ENCODE measurements around the gene FAF1.
A peak's percentile ranks its signal among the peaks of the same experiment; 100 is the strongest.

Gene FAF1

DNA sequence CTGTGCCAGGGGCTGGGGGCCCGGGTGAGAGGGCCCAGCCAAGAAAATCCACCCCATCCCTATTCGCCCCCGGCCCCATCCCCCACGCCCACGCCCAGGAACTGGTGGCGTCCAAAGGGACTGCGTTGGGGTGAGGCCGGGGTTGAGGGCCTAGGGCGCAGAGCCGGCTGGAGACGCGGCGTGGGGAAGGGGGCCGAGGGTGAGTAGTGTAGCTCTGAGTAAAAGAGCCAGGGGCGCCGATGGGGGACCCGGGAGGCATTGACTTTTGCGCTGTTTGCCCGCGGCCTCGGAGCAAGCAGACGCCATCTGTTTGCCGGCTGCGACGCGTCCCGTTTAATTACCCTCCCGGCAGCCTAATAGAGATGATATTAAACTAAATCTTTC is 533.4 kb downstream of the FAF1 start:
- no peak for DNase-seq (ENCODE audit: low spot score)

DNA sequence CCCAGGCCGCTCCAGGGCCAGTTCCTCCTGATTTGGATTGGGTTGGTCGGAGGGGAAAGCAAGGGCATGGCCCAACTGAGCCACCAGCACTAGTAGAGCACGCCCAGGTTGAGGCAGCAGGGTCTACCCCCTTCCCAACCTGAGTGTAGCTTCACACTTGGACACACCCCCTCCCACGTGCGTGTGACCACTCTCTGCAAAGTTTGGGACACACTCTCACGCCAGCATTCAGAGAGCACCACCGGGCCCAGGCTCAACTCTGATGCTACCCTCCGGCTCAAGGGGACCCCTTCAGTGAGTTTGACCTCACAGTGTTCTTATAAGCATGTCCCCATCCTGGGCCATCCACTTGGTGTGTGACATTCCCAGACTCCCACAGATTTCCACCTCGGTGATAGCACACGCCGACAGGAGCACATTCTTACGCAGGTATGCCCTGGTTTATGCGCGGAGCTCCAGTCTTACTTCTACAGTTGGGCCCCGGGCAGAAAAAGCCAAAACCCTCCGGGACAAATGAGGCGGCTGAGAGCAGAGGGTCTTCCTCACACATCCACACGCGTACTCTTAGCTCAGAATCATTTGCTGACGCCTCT is 533.9 kb downstream of the FAF1 start:
- no peak for DNase-seq (ENCODE audit: low spot score)

DNA sequence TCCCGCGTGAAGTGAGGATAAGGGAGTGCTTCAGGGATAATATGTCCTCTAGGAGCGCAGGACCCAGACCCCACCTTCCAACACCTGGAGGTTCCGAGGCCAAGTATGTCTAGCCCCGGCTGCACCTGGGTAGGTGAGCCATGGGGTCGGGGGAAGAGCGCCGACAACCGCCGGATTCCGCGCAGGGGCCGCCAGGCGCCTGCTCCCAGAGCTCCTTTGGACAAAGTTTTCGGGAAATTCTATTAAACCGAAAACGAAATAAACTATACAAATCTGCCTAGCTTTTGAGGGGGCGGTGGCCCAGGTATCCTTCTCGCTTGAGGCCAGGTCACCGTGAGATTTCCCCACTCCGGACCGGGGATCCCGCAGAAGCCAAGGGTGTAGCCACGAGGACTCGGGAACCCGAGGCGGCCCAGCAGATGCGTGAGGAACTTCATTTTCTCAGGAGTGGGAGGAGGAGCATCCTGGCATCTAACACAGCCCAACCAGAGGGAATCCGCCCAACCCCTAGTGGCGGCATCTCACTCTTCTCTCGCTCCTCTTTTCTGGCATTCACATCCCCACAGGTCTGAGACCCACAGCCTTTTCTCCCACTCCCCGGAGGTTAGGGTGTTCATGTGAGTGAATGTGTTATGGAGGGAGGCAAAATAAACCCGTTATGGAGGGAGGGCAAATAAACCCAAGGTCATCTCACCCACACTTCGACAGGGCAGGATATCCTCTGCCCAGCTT is 534.5 kb downstream of the FAF1 start:
- no peak for DNase-seq (ENCODE audit: low spot score)

DNA sequence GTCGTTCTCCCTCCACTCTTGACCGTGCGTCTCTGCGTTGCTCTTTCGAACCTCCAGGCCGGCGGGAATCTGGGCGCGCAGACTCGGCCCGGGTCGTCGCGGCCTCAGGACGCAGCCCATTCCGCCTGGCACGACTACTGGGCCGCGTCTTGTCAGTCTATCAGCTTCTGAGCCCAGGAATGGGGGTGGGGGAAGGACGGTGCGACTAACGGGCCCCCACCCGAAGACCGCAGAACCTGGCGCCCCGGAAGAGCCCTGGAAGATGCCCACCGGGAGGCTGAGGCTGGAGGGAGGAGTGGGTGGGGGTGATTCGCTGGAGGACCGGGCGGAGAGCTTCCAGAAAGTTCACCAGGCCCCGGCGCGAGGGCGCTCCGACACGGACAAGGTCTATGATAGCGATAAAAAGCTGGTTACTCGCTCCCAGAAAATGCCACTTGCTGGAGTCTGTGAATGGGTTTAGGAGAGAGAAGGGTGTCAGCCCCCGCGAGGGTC is 535.1 kb downstream of the FAF1 start:
- no peak for DNase-seq (ENCODE audit: low spot score)

DNA sequence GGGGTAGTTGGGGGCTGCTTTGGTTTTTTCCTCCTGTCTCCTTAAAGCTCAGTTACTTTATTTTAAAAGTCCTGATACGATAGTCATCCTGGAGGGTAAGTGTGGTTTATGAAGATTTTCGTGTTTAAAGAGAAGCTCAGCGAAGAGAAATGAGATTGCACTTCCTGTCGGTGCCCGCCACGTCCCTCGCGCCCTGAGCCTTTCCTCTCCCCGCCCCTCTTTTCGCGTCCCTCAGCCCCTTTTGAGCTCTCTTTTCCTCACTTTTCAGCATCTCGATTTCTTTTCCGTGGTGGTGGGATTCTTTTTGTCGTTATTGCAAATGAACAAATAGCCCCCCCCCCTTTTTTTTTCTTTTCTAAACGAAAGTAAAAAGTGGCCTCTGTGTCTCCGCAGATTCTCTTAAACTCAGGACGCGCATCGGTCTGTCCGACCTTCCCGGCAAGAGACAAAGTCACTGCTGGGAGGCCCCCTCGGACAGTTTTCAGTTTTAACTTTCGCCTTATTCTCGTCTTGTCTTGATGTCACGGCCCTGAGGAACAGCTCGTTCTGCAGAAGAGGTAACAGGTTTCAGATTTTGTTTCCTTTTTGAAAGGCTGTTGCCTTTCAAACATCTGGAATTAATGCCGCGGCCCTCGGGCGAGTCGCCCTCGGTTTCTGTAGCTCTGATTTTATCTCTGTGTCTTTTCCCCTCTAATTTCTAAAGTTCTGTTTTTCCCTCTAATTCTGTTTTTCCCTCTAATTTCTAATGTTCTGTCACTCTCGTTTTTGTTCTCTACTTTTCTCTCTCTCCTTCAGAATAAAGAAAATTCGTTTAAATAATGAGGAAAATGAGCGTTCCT is 535.8 kb downstream of the FAF1 start:
- peak; percentile 17 for DNase-seq (ENCODE audit: low spot score)

DNA sequence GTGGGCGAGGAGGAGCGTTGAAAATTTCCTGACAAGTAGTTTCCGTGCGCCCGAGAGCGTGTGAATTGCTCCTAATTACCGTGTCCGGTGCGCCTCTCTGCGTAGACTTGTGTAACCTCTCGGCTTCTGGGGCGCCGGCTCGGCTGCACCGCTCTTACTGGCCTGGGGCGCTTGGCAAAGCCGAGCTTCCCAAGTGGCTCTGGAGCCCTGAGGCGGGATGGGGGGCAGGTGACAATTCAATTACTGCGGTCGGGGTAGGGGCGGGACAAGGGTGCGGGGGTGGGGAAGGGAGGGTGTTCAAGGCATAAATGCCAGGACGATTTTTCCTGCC is 536.4 kb downstream of the FAF1 start:
- DNase-seq (ENCODE audit: low spot score) = no peak

DNA sequence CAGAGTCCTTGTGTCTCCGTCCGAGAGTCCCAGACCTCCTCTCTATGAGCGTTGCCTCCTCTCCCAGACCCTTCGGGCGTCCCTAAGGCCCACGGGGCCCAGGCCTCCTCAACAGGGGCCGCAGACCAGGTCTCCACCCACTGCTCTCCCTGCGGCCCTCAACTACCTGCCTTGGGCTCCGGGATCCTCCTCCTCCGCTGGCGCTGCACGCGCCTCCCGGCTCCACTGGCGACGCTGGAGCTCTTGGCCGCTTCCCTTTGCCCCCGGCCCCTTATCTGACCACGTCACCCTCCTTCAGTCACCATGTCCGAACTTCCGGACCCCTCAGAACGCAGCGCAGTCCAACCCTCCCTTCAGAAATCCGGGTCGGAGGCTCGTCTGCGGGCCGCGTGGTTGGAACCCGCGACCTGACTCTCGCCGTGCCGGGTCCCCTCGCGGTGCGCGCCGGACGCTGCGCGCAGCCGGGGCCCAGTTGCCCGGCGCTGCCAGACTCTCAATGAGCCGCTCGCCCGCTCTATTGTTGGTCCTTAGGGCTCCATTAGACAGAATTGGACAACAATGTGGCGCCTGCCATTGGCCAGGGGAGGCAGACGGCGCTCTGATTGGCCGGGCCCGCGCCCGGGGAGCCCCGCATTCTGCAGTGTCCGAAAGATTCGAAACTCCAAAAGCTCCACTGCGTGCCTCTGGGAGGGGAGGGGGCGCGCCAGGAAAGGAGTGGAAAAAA is 537.0 kb downstream of the FAF1 start, which contains the start of gene DMRTA2:
TSS of gene DMRTA2 (minus strand) at position 498 of the 724 bp plus-strand sequence. CDS start 1,907 bp downstream, outside the sequence.
- no peak for DNase-seq (ENCODE audit: low spot score)

DNA sequence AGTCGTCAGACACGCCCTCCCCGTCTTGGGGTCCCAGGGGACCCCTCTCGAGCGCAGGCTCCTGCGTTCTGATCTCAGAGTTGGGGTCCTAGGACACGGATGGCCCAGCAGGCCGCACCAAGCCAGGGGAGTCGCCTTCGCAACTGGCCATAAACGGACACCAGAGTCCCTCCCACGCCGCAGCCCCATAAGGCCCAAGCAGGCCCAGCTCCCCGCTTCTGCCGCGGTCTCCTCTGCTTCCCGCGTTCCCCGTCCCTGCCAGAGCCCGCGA is 537.5 kb downstream of the FAF1 start:
- DNase-seq (ENCODE audit: low spot score) = no peak

DNA sequence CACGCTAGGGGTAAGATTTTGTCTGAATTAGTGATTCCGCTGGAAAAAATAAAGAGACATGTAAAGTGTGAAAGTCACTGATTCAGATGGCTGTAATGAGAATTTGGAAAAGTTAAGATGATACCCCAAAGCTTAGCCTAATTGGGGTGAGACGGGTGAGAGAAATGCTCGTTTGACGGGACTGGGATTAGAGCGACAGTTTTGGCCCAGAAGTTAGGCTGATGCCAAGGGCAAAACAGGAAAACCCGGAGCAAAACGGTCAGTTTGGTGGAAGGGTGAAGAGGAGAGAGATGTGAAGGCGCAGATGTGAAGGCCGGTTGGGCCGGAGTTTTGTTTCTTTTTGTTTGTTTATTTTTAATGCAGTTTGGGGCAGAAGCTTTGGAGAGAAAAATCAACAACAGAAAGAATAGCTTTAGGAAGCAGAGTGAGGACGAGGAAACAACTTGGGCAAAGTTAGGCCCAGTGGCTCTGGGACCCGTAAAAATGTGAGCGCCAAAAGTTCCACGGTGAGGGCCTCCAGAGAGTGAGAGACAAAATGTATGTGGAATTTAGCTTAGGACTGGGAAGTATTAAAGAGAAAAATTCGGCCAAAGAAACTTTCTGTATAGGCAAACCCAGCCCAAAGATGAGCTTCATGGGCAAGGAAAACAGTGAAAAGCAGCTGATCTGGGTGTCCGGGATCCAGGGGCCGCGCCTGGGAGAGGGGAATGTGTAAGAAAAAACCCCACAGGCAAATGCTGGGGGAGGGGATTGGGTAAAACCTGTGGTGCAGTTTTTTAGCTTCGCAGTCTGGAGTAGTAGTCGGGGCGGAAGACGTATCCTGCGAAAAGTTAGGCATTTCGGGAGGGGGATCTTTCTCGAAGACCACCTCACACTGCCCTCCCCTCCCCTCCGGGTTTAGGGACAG is 538.0 kb downstream of the FAF1 start:
- DNase-seq (ENCODE audit: low spot score) = no peak

DNA sequence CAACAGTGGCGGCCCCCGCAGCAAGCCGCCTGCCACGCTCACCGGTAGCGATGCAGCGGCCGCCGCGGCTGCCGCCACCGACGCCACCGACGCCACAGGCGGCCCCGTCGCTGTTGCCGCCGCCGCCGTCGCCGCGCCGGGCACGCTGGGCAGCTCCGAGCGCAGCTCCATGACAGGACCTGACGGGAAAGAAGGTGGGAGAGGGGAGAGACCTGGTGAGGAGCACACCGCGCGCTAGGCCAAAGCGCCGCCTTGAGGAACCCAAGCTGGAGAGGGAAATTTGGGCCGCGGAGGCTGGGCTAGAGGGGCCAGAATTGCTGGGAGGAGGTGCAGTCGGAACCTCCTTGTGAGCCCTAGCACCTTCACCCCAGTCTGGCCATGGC is 538.7 kb downstream of the FAF1 start:
- DNase-seq (ENCODE audit: low spot score) = no peak

DNA sequence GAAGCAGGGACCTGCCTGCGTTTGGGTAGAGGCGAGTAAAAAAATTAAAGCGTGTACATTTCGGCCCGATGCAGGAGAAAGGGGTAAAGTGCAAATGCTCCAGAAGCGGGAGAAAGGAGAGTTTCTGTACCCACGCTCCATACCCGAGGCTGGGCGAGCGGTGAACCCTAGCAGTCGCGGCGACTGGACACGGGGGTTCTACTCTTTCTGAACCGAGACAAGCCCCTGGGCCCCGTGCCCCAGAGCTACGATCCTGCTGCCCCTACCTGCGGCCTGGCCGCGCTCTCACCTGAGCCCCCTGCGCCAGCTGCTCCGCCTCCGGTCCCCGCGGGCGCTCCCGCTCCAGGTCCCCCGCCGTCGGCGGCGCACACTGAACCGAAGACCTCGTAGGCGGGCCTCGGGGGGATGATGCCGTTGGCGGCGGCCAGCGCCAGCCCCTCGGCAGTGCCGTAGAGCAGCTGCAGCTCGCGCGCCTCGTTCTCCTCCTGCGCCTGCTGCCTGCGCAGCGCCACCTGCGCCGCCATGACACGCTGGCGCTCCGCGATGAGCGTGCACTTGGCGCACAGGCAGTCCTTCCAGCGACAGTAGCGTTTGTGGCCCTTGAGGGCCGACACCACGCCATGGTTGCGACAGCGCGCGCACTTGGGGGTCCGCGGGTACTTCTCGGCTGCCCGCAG is 539.2 kb downstream of the FAF1 start:
- peak; percentile 17 for DNase-seq (ENCODE audit: low spot score)

DNA sequence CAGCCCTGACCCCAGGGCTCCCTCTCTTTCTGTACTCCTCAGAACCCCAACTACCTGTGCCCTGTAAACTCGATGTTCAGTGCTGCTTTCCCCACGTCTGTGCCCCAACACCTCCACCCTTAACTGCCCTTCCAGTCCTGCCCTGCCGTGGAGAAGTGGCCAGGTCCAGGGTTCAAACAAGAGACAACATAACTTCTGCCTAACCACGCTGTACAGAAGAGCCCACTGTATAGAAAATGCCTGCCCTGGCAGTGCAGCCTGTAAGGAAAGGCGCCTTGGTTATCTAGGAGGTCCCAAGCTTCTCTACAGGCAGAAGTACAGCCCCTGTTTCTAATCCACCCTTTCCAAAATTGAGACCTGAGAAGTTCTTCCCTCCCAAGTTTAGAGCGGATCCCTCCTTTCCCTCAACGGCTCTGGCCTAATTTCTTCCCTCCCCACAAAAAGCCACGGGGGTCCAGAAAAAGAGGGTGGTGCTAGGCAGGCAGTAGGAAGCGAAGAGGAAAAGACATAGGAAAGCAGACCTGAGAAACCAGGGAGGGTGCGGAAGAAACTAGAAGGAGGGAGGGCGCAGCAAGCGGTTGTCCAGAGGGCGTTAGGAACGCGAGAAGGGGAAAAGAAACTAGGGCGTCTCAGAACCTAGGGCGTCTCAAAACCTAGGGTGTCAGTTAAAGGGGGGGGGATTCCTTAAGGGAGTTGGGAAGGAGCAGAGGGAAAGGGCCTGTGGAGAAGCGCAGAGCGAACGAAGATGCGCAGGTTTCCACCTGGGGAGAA is 540.0 kb downstream of the FAF1 start:
- DNase-seq (ENCODE audit: low spot score) = no peak

DNA sequence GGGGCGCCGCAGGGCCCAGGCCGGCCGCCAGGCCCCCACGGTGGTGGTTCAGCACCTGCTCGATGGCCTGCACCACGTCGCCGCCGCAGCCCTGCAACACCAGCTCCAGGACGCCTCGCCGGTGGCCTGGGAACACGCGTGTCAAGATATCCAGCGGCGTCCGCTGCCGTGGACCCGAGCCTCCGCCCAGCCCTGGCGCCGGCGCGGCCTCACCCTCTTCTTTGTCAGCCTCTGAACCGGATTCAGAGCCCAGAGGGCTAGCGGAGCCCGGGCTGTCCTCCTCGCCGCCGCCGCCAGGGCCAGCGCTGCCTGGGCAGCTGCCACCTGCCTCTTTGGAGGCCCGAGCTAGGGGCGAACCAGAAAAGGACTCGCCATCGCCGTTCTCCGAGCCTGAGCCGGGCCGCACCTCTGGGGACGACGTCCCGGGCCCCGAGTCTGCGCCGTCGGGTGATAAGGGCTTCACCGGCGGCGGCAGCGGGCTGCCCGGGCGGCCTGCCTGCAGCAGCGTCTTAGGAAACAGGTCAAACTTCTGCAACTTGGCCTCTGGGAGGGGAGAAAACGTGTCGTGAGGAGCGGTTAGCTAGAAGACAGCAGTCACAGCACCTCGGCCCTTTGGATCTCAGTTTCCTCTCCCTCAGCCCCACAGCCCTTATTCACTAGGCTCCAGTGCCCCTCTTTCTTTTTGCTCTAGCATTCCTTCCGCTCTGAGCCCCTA is 540.7 kb downstream of the FAF1 start:
- DNase-seq (ENCODE audit: low spot score) = no peak

DNA sequence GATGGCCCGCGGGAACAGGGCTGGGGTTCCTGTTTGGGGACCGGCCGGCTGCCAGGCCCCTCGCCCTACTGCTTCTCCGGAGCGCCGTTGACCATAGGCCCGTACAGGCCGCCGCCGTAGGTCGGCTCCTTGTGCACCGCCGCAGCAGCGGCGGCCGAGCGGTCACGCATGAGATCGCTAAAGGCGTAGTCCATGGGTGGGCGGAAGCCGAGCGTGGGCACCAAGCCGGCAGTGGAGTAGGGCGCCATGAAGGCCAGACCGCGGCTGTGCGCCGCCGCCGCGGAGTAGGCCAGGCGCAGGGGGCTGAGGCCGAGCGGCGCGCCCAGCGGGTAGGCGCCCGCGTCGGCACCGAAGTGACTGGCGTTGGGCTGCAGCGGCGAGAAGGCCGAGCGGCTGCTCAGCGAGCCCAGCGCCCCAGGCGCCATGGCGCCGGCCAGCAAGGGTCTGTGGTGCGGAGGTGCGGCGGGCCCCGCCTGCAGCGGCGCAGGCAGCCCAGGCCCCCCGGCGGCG is 541.4 kb downstream of the FAF1 start:
- DNase-seq (ENCODE audit: low spot score) = no peak

DNA sequence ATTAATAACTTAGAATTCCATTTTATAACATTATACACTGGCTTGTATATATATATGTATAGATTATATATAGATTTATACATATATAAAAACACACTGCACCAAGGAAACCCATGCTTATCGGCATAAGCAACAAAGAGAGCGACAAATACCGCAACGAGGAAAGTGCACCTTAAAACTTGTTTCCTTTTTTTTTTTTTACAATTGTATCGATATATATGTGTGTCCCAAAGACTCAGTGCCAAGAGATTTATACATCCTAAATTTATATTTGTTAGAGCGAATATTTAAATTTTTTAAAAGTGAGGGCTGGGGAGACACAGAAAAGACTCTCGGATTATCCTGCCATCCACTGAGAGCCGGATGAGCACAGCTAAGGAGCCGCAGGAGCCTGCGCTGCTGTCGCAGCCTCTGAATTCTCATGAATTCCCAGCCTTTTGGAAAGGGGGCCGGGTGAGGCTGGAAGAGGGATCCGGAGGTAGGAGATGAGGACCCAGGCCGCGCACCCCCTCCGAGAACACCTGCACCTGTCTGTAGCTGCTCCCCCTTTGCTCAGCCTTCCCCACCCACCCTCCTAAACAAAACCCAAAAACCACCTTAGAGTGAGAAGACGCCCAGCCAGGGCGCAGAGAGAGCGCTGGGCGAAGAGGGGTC is 542.0 kb downstream of the FAF1 start:
- no peak for DNase-seq (ENCODE audit: low spot score)

DNA sequence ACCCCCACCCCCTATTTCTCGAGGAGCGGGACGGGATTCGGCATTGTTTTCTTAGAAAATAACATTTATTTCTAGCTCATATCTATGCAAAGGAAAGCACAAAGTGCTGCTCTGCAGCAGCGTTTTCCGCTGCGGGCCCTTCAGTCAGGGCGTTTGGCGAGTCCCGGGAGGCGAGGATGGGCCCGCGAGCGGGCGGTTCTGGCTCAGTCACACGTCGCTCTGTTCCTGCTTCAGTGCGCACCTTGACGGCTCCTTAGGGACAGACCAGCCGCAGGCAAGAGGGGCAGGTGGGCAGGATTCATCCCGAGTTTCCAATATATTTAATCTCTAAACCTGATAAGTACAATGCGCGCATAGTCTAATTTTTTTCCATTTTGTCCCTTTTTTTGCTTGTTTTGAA is 542.6 kb downstream of the FAF1 start:
- DNase-seq (ENCODE audit: low spot score) = no peak

DNA sequence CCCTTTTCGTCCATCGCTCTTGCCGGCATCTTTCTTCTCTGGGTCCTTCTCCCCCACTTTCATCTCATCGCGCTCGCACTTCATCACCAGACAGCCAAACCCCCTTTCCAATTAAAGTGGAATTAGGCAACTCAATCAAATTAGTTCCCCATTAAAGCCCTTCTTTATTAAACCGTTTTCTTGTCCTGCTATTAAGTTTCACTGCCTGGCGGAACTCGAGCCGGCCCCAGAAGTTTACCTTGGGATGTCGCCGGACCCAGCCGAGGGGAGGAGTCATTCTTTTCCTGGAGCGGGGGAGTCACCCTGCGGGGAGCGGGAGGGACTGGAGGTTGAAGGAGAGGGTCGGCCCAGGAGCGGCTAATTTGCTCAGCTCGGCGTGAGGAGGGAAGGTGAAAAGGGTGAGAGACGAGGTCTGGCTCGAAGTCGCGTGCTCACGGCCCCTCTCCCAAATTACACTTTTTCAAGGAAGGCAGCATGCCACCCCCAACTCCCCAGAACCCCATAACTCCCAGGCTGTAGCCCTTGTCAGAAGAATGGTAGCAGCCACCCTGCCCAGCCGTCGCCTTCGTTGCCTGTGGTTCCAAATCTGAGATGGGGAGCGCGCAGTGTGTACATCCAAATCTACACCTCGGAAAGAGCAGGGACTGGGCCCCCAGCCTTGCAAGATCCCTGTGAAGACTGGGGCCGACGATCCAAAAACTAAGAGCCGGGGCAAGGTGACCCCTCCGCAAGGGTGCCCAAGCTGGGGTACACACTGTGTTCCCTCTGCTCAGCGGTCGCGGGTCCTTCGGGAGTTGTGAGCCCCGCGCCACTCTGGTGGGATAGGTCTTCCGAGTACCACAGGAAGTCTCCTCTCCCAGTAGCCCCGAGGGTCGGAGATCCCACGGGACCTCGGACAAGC is 543.3 kb downstream of the FAF1 start:
- no peak for DNase-seq (ENCODE audit: low spot score)

DNA sequence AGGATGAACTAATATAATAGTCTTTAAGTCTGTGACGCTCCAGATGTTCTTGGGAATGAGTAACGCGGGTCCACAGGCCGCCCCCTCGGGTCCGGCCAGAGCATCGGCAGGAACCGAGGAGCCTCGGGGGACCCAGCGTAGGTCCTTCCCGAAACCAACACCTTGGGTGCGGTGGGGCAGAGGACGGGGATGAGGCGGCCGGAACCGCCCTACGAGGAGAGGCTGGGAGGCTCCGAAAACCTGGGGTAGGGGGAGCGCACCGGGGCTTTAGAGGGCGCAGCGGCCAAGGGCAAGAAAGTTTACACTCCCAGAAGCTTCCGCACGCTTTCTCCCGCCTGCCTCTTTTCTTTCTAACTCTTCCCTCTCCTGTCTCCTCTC is 543.9 kb downstream of the FAF1 start:
- no peak for DNase-seq (ENCODE audit: low spot score)
